Body of pancreas (tissue), 4 donors: ENCODE data around the gene AFAP1L1. TPM values are rescaled to one million over a fixed set of nuclear protein-coding genes. Genes with fewer than 3 reads are reported as not detected.

ENCODE experiments used
- ATAC-seq: fragments of 150-250 bp; one replicate; pipeline ENCODE4 v1.9.1; 2016
- DNase-seq, 4 donors: peaks; one replicate each; pipeline ENCODE4 v3.0.0-alpha.2; 2019
- H3K27ac ChIP-seq, 4 donors: fragments of 200-600 bp; sonication (generic); 1 replicate in 3 of 4; 2 replicates in 1 of 4; pipeline versions ENCODE4 v1.5.1 to v1.6.1; 2016 to 2019; ENCODE audit warnings: mild to moderate bottlenecking in 1 of 4, mixed read lengths in 1 of 4, moderate library complexity in 1 of 4
- H3K27me3 ChIP-seq, 2 donors: fragments of 200-600 bp; sonication (generic); one replicate each; pipeline ENCODE4 v1.6.0; 2016; ENCODE audit warnings: mild to moderate bottlenecking in 1 of 2
- H3K36me3 ChIP-seq, 2 donors: fragments of 200-600 bp; sonication (generic); replicated peaks in 1 of 2; 2 replicates each; pipeline ENCODE4 v1.5.1; 2016; ENCODE audit warnings: low read depth in 2 of 2; ENCODE audit not compliant: insufficient read depth in 1 of 2
- H3K4me1 ChIP-seq: fragments of 200-600 bp; sonication (generic); one replicate; pipeline ENCODE4 v1.6.0; 2016
- H3K4me3 ChIP-seq, 2 donors: fragments of 200-600 bp; sonication (generic); 1 replicate in 1 of 2; 2 replicates in 1 of 2; pipeline ENCODE4 v1.5.1; 2016 to 2019
- H3K9me3 ChIP-seq, 3 donors: fragments of 200-600 bp; sonication (generic); 1 replicate in 2 of 3; 2 replicates in 1 of 3; pipeline ENCODE4 v1.5.1; 2016
- POLR2A ChIP-seq, 3 donors: fragments of 450-650 bp; IDR thresholded peaks; one replicate each; pipeline ENCODE4 v1.6.1; 2016; ENCODE audit warnings: antibody characterized with exemption in 3 of 3, mild to moderate bottlenecking in 2 of 3
- WGBS, 2 donors: methylation state at CpG; one replicate each; pipeline ENCODE4 v1.1.5; 2017; 5-methylcytosine and 5-hydroxymethylcytosine counted together
- intact Hi-C: fragments of 100-400 bp; cut with DNase I; formaldehyde crosslinking; loops from one replicate; pipeline ENCODE4 v1.15.1; 2023
- total RNA-seq, 2 donors: library from RNA; depleted of rRNA; stranded (reverse); fragments of >200 nt; gene quantifications; one replicate each; pipeline ENCODE4 v1.1.0, GENCODE V29; 2016
- TF ChIP-seq, protein P1 (sequence below), 7 experiments: fragments of 450-650 bp in 4 of 7; fragments of 200-600 bp in 3 of 7; sonication (generic) in 3 of 7; IDR thresholded peaks; one replicate each; pipeline ENCODE4 v1.5.1; 2016 to 2019; ENCODE audit warnings: antibody characterized with exemption in 7 of 7

AFAP1L1 gene
- total RNA-seq, 2 donors from 2014 or later = 2.9 to 5.9 TPM

- no peaks in the 10 kb centered on the region for H3K36me3 ChIP-seq
- intact Hi-C loops = no loop called here
- H3K9me3 ChIP-seq = no peaks in the 10 kb centered on the region
- 58 to 63% methylated on average over 5 of the region's 5 CpGs for WGBS, 2 donors
- no peaks in the 10 kb centered on the region for H3K4me1 ChIP-seq
- H3K27ac ChIP-seq = no peak overlapping the region
- DNase-seq (no peak), ATAC-seq (no peak)
- H3K27me3 ChIP-seq = no peaks in the 10 kb centered on the region
- TF ChIP-seq, protein P1, sequence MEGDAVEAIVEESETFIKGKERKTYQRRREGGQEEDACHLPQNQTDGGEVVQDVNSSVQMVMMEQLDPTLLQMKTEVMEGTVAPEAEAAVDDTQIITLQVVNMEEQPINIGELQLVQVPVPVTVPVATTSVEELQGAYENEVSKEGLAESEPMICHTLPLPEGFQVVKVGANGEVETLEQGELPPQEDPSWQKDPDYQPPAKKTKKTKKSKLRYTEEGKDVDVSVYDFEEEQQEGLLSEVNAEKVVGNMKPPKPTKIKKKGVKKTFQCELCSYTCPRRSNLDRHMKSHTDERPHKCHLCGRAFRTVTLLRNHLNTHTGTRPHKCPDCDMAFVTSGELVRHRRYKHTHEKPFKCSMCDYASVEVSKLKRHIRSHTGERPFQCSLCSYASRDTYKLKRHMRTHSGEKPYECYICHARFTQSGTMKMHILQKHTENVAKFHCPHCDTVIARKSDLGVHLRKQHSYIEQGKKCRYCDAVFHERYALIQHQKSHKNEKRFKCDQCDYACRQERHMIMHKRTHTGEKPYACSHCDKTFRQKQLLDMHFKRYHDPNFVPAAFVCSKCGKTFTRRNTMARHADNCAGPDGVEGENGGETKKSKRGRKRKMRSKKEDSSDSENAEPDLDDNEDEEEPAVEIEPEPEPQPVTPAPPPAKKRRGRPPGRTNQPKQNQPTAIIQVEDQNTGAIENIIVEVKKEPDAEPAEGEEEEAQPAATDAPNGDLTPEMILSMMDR (IDR thresholded peaks at IDR 0.05) = no peak
- no peak for TF ChIP-seq POLR2A (IDR thresholded peaks at IDR 0.05)
- H3K4me3 ChIP-seq = no peak overlapping the region
Measured at GRCh38 chr5:149378241-149378820, 106.7 kb downstream of the AFAP1L1 start.

DNA sequence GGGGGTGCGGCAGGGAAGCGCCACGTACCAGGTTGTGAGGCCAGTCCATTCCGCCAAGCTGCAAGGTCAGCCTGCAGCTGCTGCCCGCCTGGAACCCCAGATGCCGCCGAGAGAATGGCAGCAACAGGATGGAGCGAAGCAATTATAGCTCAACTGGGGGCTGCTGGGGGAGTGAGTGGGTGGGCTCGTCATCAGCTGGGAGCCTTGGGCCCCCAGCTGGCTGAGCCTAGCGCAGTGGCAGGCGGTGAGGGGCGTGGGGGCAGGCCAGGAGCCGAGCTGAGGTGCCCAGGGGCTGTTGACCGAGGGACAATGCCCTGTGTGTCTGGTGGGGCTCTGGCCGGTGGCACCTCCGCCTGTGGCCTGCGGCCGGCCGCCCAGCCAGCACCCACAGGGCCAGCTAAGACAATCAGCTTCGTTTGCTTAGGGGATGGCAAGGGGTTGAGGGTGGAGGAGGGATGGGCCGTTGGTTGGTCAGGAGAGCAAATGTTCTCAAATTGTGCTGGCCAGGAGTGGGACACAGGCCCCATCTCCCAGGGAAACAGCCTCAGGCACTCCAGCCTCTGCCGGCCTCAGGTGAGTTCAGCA, 107.6 kb downstream of the AFAP1L1 start, which contains the start of gene IL17B:
TSS of gene IL17B (minus strand) at position 116 of the 585 bp plus-strand sequence. CDS start at position 49, 67 bp downstream.
- no peak for DNase-seq
- TF ChIP-seq, protein P1 (IDR thresholded peaks at IDR 0.05) = no peak
- TF ChIP-seq POLR2A (IDR thresholded peaks at IDR 0.05) = no peak
- Histone ChIP-seq H3K36me3 (no peaks in the 10 kb centered on the region), H3K27me3 (no peaks in the 10 kb centered on the region), H3K4me3 (no peak within 1 kb of the TSS), H3K4me1 (no peaks in the 10 kb centered on the region), H3K27ac (no peak within 1 kb of the TSS), H3K9me3 (no peaks in the 10 kb centered on the region)
- no peak for ATAC-seq
- intact Hi-C loops = no loop called here
- WGBS, 2 donors = 79 to 80% methylated on average over 18 to 19 of the region's 22 CpGs

GRCh38 chr5:149379818-149380374, 108.2 kb downstream of the AFAP1L1 start:
- ATAC-seq = no peak
- H3K27ac ChIP-seq = no peak overlapping the region
- no peaks in the 10 kb centered on the region for H3K4me1 ChIP-seq
- WGBS, 2 donors = 86 to 88% methylated on average over 5 of the region's 5 CpGs
- no peaks in the 10 kb centered on the region for H3K9me3 ChIP-seq
- H3K4me3 ChIP-seq = no peak overlapping the region
- no peaks in the 10 kb centered on the region for H3K36me3 ChIP-seq
- DNase-seq = no peak
- H3K27me3 ChIP-seq = no peaks in the 10 kb centered on the region
- intact Hi-C loops = no loop called here
- TF ChIP-seq POLR2A (IDR thresholded peaks at IDR 0.05) = no peak
- TF ChIP-seq, protein P1 (IDR thresholded peaks at IDR 0.05) = no peak

- Histone ChIP-seq H3K27me3 (no peaks in the 10 kb centered on the region), H3K27ac (no peak overlapping the region), H3K4me3 (no peak overlapping the region), H3K36me3 (no peaks in the 10 kb centered on the region), H3K9me3 (no peaks in the 10 kb centered on the region), H3K4me1 (no peaks in the 10 kb centered on the region)
- intact Hi-C loops = no loop called here
- ATAC-seq (no peak), DNase-seq (no peak)
- TF ChIP-seq POLR2A (IDR thresholded peaks at IDR 0.05) = no peak
- TF ChIP-seq, protein P1 (IDR thresholded peaks at IDR 0.05) = no peak
- WGBS, 2 donors = 66 to 68% methylated on average over 12 to 16 of the region's 16 CpGs
Measured at GRCh38 chr5:149380466-149381121, 108.9 kb downstream of the AFAP1L1 start.
